AG09319 (cell line): ENCODE results near the gene TMED6.

Source experiments
- DNase-seq: peaks from one replicate; pipeline ENCODE4 v3.0.0-alpha.2; 2010; ENCODE audit warnings: low read depth; ENCODE audit errors: extremely low read depth
- CTCF ChIP-seq: IDR thresholded peaks from 2 replicates; pipeline ENCODE4 v1.5.1; 2011; ENCODE audit warnings: low read depth, mild to moderate bottlenecking, inconsistent platforms, low read length, moderate library complexity

Gene TMED6

GRCh38 chr16:69351309-69352027 lies at the start of gene TMED6:
Gene TMED6 (minus strand): TSS chr16:69351786. CDS start chr16:69351753, 33 bp downstream.
- no peak for TF ChIP-seq CTCF

GRCh38 chr16:69399361-69399760 lies 47.8 kb upstream of the TMED6 start:
- TF ChIP-seq CTCF: no peak
- DNase-seq: no peak

More at GRCh38 chr16:69351309-69352027, at the start of gene TMED6:
- no peak for DNase-seq

GRCh38 chr16:69397821-69398521 lies 46.4 kb upstream of the TMED6 start:
- peak; percentile 73 for TF ChIP-seq CTCF
- DNase-seq: no peak

- peak; percentile 91 for DNase-seq
- TF ChIP-seq CTCF: peak; percentile 46
These were observed 44.8 kb upstream of the TMED6 start for GRCh38 chr16:69396187-69397061.

- DNase-seq: no peak
- TF ChIP-seq CTCF: no peak
These were observed 44.2 kb upstream of the TMED6 start for GRCh38 chr16:69395859-69396186.

- TF ChIP-seq CTCF: no peak
- no peak for DNase-seq
These were observed 42.6 kb upstream of the TMED6 start for GRCh38 chr16:69393898-69394849.
